Upper lobe of left lung (tissue), 4 donors: ENCODE measurements around the gene SNED1.

ENCODE experiments used
- CTCF ChIP-seq, 6 experiments: fragments of 450-650 bp in 4 of 6; fragments of 200-600 bp in 2 of 6; sonication (generic) in 2 of 6; IDR thresholded peaks; one replicate each; pipeline ENCODE4 v1.5.1; 2016 to 2019; ENCODE audit warnings: antibody characterized with exemption in 6 of 6
- POLR2A ChIP-seq, 4 donors: fragments of 450-650 bp; IDR thresholded peaks; one replicate each; pipeline ENCODE4 v1.5.1; 2016 to 2017; ENCODE audit warnings: antibody characterized with exemption in 4 of 4, mild to moderate bottlenecking in 2 of 4

GRCh38 chr2:241067501-241068135, 69.2 kb downstream of the SNED1 start:
- TF ChIP-seq CTCF (IDR thresholded peaks at IDR 0.05): no peak
- no peak for TF ChIP-seq POLR2A (IDR thresholded peaks at IDR 0.05)
